GM21367 (cell line): ENCODE data around the gene CWC22.
"Not testable (repeated sequence)": the region's sequence is repeated elsewhere in the genome, so short reads cannot be mapped to it uniquely, and the experiment has no call there.

Experiments used
- ATAC-seq: cut with Tn5 transposase; IDR thresholded peaks from one replicate; pipeline ENCODE4 v1.9.1; 2021; ENCODE audit not compliant: unreplicated experiment

Gene CWC22

DNA sequence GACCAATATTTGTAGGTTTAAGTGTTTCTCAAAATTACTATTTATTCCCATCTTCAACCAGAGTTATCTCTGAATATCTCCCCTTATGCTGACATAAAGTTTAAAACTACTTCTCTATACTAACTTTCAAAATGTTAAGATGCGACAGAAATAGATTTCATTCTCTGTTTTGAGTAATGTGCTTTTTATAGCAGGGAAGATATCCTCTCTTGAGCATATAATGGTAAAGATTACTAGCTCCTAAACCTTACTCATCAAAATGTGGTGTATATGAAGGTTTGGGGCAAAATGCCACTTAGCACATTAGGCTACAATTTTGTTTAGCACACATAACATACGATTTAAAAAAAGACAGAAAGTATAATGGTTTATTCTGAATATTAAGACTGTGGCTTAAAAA lies 54.4 kb downstream of the CWC22 start:
- peak; percentile 41 for ATAC-seq

DNA sequence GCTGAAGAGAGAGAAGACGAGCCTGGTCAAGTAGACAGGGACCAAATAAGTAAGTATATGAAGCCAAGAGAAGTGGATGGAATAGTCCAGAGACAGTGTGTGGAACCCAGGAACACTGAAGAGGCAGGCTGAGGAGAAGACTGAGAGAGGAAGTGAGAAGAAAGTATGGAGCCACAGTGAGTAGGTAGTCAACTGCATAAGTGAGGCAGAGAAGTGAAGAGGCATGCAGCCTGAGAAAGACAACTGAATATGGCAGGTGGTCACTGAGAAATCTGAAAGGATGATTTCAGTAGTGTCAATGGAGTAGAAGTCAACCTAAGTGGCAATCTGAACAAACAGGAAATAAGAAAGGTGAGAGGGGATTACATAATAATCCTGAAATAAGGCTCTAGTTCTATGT lies 55.4 kb downstream of the CWC22 start:
- ATAC-seq: peak; percentile 76

DNA sequence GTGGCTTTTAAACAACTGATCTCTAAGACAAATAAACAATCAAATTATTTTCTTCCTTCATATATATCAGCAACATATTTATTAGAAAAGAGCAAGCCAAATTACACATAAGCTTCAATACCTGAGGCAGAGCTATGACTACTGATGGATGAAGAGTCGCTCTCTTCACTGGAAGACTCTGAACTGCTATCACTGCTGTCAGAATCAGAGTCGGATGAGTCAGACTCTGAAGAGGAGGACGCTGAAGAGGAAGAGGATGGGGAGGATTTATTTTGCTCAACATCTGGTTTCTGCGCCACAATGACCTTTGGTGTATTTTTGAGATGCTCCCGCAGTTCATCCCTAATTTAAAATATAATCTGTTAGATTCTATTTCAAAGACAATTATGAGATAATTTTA lies 56.7 kb downstream of the CWC22 start:
- ATAC-seq: no peak

DNA sequence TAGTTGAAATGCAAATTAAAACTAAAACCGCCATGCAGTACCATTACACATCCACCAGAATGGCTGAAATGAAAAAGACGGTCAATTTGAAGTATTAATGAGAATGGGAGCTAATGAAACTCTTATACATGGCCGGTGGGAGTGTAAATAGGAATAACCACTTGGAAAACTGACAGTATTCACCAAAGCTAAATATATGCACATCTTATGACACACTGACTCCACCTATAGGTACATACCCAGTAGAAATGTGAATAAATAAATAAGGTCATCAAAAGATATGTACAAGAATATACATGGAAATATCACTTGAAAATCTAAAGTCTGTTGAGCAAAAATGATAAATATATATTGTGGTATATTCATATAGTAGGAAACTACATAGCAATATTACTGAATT lies 57.7 kb downstream of the CWC22 start:
- ATAC-seq: no peak

DNA sequence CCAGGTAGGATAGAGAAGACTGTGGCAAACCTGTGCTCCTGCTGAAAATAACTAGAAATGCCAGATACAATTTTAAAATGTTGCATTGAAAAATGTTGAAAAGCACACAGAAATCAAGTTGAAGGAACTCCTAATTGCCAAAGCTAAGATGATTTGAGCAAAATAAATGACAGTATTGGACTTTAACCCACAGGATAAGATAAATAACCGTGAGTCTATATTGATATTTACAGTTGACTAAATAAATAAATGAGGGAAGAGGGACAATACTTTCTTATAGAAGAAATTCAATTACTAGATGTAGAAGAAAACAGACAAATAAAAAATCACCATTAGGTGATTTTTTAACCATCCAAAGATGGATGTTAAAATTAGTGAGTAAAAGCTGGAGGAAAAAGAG lies 59.0 kb downstream of the CWC22 start:
- ATAC-seq: no peak

DNA sequence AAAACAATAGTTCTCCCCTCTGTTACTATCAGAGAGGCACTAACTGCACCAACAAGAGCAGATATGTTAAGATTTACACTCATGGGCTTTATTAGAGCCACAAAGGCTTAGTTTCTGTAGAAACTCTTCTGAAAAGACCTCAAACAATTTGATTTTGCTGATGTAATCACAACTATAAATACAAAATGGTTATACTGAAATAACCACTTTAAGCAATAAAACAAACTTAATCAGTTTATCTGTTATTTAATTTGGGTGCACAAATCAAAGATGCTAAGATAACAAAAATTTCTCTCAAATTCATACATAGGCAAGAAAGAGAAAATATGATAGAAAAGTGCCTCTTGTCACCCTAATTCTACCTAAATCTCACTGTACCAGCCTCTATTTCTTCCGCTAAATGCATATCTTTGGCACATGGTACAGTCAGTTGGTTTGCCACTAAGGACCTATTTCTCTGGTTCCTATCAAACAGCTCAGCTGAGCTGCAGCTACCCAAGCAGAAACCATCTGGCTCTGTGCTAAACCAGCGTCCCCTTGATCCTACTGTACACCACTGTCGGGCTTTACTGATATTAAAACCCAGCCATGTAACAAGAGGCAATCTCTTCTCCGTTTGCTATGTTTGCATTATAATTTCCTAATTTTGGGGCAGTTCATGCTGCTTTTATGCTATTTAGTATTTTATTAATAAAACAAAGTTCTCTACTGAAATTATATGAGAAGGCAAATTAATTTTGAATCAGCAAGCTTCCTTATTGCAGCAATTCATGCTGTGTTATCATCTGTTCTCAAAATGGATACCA lies 60.1 kb downstream of the CWC22 start:
- ATAC-seq: no peak

DNA sequence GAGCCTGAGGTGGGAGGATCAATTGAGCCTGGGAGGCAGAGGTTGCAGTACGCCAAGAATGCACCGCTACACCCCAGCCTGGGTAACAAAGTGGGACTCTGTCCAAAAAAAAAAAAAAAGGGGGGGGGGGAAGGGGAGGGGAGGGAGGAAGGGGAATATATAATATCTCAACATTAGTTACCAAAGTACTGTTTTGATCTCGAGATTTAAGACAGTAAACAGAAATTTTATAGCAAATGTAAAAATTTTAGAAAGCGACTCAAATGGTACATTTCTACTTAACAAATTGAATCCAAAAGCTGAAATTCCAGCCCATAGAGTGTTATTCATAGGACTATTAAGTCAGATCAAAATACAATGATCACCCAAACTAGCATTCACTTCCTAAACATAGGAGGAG lies 60.8 kb downstream of the CWC22 start:
- no peak for ATAC-seq

DNA sequence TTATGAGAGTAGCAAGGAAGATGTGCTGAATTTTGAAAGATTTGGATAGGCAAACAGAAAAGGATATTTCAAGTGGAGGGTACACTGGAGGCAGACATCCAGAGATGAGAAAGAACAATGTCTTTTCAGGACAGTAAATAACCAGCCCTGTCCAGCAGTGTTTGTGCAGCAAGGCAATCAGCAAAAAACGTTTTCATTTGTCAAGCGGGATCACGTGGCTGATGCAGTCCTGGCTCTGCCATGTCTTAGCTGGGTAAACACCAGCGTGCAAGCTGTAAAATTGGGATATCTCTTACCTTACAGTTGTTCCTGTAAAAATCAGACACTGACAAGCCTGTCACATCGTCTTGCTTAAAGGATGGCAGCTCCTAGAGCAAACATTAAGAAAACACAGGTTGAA lies 67.8 kb downstream of the CWC22 start:
- no peak for ATAC-seq

DNA sequence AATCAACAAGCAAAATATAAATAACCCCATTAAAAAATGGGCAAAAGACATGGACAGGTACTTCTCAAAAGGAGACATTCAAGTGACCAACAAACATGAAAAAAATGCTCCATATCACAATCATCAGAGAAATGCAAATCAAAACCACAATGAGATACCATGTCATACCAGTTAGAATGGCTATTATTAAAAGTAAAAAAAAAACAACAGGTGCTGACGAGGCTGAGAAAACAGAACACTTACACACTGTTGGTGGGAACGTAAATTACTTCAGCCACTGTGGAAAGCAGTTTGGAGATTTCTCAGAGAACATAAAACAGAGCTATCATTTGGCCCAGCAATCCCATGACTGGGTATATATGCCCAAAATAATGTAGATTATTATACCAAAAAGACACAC lies 69.1 kb downstream of the CWC22 start:
- no peak for ATAC-seq

DNA sequence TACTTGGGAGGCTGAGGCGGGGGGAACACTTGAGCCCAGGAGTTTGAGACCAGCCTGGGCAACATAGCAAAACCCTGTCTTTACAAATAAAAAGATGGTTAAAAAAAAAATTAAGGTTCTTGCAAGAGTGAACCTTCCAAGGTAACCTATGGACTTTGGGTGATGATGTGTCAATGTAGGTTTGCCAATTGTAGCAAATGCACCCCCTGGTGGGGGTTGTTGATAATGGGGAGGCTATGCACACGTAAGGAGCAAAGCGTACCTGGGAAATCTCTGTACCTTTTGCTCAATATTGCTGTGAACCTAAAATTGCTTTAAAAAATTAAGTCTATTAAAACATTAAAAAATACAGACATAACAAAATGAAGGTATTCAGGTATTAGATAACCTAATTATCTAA lies 70.4 kb downstream of the CWC22 start:
- peak; percentile 66 for ATAC-seq

DNA sequence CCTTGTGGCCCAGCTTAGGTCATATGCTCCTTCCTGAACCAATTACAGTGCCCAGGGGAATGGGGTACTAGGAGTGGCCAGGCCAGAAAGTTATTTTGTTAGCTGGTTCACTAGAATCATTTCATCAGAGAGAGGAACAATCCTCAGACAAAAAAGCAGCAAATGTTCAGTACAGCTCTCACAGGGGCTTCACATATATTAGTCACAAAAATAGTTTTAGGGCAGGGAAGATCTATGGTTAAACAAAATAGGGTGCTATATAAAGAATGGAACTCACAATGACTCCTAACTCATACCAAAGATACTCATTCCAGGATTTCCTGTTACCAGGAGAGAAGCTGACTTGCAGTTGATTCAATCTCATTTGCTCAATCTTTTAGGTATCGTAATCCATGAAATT lies 71.0 kb downstream of the CWC22 start:
- no peak for ATAC-seq

DNA sequence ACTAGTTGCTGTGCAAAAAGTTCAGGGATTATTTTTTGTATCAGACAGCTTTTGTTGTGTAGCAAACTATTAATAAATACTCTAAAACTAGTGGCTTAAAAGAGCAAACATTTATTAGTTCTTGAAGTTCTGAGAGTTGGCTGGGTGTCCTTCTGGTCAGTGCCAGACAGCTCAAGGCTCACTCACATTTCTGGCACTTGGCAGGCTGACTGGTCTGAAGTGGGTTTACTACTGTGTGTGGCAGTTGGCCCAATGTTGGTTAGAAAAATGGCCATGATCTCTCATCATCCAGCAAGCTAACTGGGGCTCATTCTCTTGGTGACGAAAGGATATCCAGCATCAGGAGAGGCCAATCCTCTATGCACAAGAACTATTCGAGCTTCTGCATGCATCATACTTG lies 74.3 kb downstream of the CWC22 start:
- no peak for ATAC-seq

DNA sequence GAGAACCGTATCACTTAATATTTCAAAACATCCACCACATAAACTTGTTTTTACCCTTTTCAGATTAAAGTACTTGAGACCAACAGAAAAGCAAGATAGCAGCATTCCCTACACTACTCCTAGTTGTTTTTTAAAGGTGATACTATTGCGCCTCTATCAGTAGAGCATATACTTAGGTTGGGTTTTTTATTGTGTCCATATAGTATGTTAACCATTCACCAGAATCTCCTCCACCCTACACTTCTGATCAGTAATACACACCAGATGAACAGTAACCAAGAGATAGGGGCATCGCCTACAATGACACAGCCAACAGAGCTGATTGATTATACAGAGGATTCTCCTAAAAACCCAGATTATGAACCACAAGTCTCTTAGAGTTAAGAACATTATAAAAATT lies 75.6 kb downstream of the CWC22 start:
- ATAC-seq: no peak

DNA sequence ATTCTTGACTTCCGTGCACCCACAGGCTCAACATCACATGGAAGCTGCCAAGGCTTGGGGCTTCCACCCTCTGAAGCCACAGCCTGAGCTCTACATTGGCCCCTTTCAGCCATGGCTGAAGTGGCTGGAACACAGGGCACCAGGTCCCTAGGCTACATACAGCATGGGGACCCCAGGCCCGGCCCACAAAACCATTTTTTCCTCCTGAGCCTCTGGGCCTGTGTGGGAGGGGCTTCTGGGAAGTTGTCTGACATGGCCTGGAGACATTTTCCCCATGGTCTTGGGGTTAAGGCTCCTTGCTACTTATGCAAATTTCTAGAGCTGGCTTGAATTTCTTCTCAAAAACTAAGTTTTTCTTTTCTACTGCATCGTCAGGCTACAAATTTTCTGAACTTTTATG lies 77.1 kb downstream of the CWC22 start:
- ATAC-seq: not testable (repeated sequence)

DNA sequence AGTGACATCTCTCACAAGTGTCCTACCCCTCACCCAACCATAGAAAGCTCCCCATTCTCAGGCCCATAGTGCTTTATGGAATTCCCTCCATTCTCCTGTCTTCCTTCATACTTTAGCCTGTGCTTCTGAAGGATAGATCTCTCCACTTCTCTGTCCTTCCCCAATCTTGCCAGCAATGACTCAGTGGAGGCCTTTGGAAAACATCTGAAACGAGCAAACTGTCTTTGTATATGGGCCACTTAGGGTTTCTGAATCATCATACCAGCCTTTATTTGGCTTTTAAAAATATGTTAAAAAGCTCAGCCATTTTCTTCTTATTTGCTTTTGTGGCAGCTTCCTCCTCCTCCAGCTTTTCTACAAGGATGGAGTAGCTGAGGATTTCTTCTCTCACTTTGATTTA lies 80.1 kb downstream of the CWC22 start:
- ATAC-seq: no peak

DNA sequence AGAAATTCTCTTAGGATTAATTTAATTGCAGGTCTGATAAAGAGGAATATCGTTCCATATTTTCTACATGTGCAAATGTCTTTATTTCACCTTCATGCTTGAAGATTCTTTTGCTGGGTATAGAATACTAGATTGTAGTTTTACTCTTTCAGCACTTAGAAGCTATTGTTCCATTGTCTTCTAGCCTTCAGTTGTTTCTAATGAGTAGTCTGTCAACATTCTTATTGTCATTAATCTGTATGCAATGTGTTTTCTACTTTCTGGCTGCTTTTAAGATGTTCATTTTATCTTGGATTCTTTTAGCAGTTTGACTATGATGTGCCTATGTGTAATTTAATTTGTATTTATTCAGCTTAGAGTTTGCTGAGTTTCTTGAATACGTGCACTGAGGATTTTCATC lies 81.4 kb downstream of the CWC22 start:
- ATAC-seq: no peak

DNA sequence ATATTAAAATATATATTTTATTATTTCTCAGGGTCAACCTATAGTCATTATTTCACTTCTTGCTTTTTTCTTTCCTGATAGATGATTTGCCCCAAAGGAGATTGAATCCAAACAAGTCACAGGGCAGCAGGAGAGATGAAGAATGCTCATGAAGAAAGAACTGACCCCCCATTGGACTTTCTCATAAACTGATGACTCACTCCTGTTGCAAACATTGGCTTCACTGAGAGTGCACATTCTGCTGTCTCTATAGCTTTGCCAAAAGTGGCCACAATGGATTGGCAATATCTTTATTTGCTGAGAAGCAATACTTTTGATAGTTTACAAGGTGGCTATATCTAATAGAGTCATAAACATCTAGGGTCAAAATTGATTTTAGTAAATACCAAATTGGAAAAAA lies 89.8 kb downstream of the CWC22 start:
- ATAC-seq: no peak

DNA sequence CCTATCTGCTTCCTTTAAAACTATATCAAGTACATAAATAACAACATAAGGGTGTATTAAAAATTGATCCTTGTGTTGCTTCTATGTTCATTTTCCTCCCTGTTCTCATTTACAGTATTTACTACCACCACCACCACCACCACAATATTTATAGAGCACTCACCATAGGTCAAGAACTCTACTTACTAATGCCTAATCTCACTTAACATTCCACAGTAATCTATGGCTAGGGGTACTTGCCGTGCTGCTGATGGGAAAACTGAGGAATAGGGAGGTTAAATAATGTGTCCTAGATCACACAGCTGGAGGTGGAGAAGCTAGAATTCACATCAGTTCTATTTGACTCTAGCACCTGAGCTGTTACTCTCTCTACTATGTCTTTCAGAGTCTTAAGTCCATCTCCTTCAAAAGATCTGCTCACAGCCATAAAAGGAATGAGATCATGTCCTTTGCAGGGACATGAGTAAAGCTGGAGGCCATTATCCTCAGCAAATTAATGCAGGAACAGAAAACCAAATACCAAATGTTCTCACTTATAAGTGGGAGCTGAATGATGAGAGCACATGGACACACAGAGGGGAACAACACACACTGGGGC lies 91.6 kb downstream of the CWC22 start:
- ATAC-seq: no peak

DNA sequence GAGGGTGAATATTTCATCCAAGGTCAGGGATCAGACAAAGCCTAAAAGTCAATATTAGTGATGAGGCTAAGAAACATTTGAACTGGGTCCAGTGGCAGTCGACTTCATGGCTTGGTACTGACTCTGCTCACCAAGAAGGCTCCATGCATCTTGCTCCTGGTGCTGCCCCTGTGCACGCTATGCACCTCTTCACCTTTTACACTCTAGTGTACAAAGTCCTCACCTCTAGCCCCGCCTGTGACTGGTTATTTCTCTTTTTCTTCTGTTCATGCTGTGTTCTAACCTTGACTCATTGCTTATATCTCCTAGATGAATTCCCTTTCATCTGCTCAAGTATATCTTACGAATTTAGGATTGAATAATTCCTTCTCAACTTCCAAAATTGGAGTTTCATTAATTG lies 93.3 kb downstream of the CWC22 start:
- no peak for ATAC-seq

DNA sequence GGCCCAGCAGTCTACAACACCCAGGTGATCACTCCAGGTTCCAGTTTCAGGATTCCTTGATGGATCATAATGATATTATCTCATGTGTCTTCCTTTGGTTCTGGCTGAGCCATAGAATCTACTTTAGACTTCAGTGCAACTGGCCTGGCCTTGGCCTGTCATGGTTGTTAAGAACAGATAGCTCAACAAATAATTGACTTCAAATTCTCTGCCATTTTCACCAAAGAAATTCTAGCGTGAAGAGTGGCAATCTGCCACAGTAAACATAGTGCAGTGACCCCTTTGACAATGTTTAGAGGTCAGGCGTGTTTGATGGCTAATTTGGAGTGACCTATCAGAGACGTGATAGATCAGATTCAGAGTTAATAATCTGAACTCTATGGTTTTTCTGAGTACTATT lies 95.5 kb downstream of the CWC22 start:
- no peak for ATAC-seq

DNA sequence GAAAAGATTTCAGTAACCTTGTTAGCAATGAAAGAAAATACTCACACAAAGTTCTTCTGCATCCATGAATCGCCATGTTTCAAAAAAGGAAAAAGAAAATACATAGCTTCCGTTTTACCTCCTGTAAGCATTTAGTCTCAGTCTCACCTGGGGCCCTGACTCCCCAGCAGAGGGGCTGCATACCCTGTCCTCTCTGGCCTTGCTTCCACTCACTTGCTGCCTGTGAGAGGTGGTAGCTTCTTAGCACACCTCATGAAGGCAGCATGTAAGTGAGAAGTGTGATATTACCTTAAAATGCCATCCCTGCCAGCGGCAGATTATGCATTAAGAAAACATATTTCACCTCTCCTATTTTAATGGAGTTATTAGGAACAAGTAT lies 96.4 kb downstream of the CWC22 start:
- no peak for ATAC-seq

DNA sequence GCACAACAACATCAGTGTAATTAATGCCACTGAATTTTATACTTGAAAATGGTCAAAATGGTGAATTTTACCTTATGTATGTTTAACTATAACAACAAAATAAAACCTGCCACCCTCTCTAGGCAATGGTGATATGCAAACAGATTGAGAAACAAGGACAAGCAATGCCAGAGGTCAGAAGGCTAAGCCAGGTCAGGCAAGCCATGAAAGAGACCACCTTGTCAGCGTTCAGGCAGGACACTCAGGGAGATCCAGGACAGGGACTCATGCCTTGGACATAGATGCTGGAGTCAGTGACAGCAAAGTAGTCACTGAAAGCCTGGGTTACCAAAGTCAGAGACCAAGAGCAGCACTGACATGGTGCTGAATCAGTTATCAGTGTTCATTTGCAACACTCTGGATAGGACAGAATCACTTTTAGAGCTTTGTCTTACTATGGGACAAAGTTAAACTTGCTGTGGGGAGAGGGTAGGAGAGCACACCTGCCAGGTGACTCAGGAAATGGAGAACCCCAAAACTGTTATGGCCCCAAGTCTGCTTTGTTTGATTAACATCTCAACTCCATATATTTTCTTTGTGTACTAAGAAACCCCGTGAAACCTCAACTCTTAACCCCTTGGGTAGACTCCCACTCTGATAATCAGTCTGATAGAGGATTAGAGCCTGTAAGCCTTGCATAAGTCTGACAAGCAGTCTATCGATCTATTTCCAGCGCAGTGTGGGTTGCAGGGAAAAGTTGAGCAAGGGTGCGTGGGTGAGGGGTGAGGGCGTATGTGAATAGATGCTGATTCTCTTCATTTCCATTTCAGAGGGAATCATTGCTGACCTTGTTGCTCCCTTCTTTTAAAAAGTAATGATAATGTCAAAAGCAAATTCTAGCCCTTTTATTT lies 97.0 kb downstream of the CWC22 start:
- no peak for ATAC-seq
